HG02943 (cell line): ENCODE data around the gene REEP2.
A peak's percentile ranks its signal among the peaks of the same experiment; 100 is the strongest.

Experiments
- ATAC-seq: cut with Tn5 transposase; IDR thresholded peaks from one replicate; pipeline ENCODE4 v1.9.1; 2021; ENCODE audit warnings: mild to moderate bottlenecking, low read depth, moderate library complexity; ENCODE audit not compliant: unreplicated experiment

REEP2 gene

GRCh38 chr5:138491669-138492559 lies 53.1 kb downstream of the REEP2 start:
- ATAC-seq = peak; percentile 95

- no peak for ATAC-seq
These were observed 53.7 kb downstream of the REEP2 start for GRCh38 chr5:138492560-138493045.

DNA sequence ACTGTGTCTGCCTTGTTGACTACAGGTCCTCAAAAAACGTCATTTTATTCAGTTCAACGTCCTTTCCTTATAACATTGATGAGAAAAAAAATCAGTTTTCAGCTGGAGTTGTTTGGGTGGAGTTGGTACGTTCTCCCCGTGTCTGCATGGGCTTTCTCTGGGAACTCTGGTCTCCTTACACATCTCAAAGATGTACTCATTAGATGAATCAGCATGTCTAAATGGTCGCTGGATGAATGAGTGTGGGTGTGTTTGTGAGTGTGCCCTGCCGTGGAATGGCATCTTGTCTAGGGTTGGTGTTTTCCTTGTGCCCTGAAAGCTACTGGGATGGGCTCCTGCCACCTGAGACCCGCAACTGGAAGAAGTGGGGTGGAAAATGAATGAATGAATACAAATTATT lies 56.5 kb downstream of the REEP2 start:
- no peak for ATAC-seq
